NK-92 treated with Interleukin-12 subunit alpha and Interleukin-12 subunit beta, amount 100 ng/mL, for 24 hours (cell line): ENCODE measurements around the gene RNF2.
"Not testable (repeated sequence)": the region's sequence is repeated elsewhere in the genome, so short reads cannot be mapped to it uniquely, and the experiment has no call there.

Experiments
- DNase-seq: peaks from one replicate; lab custom pipeline; 2025; lab: John Stamatoyannopoulos, UW

RNF2 gene

DNA sequence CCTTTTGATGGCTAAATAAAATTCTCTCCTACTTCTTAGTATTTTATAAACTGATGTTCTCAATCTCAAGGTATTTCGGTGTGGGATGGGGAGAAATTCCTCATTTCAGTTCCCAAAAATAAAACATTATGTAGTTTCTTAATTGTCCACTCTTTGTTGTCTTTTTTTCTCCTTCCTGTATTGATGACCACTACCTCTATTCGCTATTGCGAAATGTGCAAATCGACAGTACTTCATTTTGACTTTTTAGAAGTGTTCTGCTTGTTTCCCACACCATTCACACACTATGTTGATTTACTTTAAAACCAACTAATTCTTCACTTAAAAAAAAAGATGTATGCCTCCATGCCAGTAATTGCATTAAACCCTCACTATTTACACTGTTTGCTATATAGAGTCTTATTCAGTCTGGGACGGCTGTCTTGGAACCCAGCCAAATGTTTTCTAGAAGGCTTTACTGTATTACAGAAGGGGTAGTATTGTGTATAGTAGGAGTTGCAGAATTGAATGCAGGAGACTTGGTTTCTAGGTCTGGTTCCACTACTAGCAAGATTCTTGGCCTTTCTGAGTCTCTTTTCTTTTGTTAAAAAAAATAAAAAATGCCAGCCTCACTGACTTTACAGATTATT lies 5.6 kb downstream of the RNF2 start:
- DNase-seq, result no peak

DNA sequence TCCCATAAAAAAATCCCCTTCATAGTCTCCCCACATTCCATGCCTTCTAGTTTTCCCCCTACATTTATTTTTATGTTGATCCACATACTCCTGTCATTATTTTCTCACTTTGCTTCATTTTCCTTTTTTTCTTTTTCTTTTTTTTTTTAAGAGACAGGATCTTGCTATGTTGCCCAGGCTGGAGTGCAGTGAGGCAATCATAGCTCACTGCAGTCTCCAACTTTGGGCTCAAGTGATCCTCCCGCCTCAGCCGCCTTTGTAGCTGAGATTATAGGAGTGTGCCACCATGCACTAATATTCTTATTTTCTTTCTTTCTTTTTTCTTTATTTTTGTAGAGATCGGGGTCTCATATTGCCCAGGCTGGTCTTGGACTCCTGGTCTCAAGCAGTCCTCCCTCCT lies 7.8 kb downstream of the RNF2 start:
- no peak for DNase-seq

DNA sequence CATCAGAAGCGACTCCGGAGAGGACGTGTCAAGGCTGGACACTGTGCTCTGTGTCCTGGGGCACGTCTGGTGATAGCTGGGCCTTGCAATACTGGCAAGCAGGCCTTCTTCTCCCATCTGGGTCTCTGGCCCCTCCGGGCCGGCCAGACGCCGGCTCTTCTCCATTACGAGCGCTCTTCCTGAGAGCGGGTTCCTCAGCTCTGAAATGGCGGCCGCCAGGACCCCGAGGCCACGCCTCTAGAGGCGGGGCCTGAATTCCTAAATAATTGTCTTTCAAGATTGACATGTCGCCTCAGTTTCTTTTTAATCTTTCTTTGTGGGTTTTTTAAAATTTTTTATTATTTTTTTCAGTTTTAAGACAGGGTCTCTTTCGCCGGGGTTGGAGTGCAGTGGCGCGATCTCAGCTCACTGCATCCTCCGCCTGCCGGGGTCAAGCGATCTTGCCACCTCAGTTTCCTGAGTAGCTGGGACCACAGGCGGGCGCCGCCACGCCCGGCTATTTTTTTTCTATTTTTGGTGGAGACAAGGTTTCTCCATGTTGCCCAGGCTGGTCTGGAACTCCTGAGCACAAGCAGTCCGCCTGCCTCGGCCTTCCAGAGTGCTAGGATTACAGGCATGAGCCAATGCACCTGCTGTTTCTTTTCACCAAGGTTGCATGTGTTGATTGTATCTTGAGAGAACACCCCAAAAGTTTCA lies 9.2 kb downstream of the RNF2 start:
- no peak for DNase-seq

DNA sequence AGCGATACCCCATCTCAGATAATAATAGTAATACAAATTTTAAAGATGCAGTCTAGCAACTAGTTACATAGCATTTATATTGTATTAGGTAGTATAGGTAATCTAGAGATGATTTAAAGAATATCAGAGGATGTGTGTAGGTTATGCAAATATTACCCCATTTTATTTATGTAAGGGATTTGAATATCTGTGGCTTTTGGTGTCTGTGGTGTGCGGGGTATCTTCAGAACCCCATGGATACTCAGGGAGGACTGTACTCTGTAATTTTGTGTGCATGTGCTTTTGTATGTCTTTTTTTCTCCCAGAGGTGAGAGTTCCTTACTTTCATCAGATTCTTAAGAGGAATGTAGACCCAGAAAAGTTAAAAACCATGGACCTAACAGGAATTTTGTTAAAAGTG lies 12.8 kb downstream of the RNF2 start:
- no peak for DNase-seq

DNA sequence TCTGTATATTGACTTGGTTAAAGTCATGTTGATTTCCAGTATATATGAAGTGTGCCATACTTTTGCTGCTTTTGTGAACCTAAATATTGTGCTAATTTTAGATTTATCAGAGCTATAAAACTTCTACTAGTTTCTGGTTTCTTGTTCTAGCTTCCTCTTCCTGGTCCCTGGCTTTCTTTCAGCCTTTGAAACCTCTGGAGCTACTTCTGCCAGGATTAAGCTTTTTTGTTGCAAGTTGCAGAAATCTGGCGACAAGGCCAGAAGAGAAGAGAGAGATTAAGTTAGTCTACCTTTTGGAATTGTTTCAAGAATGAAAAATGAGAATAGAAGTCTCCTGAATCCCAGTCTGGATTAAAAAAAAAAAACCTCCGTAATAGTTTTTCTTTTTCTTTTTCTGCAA lies 13.5 kb downstream of the RNF2 start:
- no peak for DNase-seq

DNA sequence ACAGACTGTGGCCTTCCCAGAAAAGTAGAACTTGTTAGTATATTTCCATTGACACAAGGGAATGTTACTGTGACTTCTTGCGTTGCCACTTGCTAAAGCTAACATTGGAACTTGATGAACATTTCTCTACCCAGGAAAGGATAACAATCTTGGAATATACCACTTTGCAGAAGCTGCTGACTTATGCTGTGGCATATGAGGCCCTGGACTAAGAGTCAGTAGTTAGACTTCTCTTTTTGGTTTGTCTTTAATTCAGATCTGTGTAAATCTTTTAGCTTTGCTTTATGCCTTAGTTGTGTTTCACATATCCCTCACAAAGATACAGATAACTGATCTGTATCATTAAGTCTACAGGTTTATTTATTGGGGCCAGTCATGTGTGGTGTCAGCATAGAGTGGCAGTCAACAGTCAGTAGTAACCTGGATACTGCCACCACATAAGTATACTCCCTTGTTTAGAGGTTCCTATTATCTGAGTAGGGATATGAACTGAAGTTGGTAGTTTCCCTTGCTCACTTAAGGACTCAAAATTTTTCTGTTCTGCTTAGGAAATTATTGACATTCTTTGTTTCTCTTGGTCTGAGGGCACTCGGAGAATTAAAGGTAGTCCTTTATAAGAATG lies 14.7 kb downstream of the RNF2 start:
- no peak for DNase-seq

DNA sequence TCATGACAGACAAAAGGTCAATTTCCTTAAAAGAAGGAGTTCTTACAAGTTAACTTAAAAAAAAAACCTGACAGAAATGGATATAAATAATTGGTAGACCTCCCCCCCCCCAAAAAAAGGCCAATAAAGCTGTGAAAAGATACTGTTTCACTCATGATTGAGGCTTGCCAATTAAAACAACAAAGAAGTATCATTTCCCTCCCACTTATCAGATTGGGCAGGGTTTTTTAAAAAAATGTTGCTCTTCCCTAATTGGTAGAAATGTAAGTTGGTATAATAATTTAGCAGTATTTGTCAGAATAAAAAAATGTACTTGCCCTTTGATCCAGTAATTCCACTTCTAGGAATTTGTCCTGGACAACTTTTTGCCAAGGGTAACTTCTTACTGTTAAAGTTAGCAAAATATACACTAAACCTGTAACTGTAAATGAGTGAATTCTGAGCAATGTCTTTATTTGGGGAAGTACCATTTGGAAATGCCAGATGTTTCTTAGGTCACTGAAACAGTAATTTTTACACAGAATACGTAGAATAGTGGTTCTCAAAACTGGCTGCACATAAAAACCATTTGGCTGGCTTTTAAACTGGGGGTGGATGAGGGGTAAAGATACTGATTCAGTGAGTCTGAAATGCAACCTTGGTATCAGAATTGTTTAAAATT lies 17.5 kb downstream of the RNF2 start:
- no peak for DNase-seq

DNA sequence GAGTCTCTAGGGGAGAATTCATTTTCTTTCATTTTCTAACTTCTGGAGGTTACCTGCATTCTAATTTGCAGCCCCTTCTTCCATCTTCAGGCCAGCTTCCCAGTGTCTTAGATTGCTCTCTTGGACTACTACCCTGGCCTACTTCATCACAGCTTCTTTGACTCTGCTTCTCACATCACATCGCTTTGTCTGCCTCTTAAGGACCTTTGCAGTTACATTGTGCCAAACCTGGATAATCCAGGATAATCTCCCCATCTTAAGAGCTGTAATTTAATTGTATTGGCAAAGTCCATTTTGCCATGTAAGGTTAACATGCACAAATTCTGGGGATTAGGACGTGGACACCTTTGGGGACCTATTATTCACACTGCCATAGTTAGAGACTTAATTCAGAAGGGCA lies 18.4 kb downstream of the RNF2 start:
- no peak for DNase-seq

DNA sequence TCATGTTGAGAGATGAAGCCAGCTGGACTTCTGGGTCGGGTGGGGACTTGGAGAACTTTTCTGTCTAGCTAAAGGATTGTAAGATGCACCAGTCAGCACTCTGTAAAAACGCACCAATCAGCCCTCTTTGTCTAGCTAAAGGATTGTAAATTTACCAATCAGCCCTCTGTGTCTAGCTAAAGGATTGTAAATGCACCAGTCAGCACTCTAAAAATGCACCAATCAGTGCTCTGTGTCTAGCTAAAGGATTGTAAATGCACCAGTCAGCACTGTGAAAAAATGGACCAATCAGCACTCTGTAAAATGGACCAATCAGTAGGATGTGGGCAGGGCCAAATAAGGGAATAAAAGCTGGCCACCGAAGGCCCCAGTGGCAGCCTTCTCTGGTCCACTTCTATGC lies 19.6 kb downstream of the RNF2 start:
- not testable (repeated sequence) for DNase-seq

DNA sequence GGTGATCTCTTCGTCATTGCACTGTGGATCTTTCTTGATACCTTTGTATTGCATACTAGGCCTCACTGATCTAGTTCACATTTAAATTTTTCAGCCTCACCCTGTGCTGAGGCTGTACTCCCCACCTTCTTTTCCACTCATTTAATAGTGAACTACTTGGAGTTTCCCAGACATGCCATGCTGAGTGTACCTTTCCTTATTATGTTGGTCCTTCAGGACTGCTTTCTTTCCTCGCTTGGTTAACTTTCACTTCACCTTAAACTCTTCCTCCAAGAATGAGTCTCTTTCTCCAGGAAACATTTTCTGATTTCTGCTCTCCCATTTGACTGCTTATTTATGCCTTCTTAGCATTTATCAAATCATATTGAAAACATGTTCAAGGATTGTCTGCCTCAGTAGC lies 20.8 kb downstream of the RNF2 start:
- DNase-seq, result no peak

DNA sequence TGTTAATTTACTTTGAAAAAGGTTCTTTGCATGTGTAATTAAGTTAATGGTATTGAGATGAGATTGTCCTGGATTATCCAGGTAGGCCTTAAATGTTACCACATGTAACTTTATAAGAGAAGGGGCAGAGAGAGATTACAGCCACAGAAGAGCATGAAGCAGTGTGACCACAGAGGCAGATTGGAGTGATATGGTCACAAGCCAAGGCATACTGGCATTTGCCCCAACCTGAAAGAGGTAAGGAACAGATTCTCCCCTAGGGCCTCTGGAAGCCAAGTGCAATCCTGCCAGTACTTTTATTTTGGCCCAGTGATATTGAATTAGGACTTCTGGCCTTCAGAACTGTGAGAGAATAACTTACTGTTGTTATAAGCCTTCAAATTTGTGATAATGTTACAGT lies 23.0 kb downstream of the RNF2 start:
- DNase-seq, result no peak

DNA sequence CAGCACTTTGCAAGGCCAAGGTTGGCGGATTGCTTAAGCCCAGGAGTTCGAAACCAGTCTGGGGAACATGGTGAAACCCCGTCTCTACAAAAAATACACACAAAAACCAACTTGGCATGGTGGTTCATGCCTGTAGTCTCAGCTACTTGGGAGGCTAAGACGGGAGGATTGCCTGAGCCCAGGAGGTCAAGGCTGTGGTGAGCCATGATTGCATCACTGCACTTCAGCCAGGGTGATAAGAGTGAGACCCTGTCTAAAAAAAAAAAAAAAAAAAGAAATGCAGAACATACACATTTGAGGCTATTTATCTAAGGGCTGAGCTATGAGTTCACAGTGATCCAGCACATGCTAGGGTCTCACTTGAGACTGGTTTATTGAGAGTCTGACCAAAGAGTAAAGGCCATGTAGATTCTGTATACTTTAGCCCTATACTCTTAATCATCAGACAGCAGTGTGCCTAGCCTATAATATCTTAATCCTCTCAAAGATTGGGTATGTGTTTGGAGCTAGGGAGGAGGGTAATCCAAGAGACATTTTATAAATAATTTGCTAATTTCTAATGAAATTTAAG lies 23.9 kb downstream of the RNF2 start:
- no peak for DNase-seq

DNA sequence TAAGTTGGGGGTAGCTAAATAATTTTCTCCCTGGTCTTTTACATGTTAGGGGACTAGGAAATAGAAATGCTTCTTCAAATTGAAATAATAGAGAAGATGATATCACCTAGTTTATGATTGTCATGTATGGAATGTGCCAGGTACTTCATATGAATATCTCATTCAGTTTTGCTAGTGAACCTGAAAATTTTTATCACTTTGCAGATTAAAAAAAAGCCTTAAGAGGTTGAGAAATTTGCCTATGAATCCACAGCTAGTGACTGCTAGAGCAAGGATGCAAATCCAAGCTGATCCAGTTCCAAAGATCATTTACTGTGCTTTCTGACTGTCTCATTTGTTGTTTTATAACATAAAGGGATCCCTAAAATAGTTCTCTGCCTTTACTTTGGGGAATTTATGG lies 24.7 kb downstream of the RNF2 start:
- no peak for DNase-seq

DNA sequence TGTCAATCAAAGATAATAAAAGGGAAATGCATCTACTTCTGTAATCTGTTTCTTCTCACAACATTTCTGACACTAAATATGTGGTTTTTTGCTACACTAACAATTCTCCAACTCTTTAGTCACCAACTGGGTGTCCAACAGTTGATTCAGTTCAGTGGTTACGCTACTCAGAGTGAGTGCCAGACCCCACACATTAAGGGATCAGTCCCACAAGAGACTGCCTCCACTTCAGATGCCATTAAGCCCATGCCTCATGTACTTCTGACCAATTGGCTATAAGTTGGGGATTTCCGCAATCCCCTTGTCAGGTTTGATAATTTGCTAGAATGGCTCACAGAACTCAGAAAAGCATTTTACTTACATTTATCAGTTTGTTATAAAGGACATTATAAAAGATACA lies 28.4 kb downstream of the RNF2 start:
- DNase-seq, result no peak

DNA sequence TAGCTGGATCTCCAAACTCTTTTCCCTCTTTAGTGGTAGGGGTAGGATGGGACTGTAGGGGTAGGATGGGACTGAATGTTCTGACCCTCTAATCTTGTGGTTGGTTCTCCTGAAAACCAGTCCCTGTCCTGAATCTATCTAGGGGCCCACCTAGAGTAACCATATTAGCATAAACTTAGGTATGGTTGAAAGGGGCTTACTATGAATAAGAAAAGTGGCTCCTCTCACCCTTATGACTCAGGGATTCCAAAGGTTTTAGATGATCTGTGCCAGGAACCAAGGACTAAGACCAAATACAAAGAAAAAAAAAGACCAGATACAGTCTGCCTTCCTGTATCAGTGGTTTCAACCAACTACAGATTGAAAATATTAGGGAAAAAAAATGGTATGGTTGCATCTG lies 28.9 kb downstream of the RNF2 start:
- no peak for DNase-seq

DNA sequence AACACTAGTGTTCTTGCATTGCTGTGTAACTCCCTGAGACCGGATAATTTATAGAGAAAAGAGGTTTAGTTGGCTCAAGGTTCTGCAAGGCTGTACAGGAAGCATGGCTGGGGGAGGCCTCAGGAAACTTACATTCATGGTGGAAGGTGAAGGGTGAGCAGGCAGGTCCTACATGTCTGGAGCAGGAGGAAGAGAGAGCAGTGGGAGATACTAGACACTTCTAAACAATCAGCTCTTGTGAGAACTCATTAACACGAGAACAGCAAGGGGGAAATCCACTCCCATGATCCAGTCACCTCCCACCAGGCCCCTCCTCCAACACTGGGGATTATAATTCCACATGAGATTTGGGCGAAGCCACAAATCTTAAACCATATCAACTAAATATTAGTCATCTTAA lies 30.1 kb downstream of the RNF2 start:
- DNase-seq, result no peak

DNA sequence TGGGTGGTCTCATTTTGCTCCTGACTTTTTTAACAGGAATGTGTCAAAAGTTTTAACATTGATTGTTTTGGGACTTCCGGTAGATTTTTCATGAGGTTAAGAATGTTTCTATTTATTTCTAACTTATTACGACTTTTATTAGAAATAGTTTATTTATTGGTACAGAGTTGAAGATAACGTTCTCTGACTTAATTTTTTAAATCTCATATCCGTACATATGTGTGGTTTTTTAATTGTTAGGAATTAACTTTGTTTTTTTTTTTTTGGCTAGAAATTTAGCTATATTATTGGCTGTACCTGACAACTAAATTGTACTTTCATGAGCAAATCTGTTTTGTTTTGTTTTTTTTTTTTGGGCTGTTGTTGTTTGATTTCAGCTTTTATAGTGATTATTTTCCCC lies 32.0 kb downstream of the RNF2 start:
- DNase-seq, result no peak

DNA sequence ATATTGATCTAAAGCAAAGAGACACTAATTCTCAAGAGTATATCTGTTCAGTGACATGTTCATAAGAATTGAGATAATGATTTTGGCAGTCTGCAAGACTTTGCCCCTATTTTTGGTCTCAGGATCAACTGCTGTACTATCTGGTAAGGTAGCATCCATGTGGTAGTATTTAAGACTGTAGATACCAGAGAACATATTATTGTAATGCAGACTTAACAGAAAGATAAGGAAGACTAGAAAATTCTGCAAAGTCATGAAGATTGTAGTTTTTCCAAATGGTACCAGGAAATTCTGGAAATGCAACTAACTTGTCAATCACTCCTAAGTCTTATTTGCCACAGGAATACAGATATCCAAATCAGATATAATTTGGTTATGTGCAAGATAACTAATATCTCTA lies 35.1 kb downstream of the RNF2 start:
- DNase-seq, result no peak

DNA sequence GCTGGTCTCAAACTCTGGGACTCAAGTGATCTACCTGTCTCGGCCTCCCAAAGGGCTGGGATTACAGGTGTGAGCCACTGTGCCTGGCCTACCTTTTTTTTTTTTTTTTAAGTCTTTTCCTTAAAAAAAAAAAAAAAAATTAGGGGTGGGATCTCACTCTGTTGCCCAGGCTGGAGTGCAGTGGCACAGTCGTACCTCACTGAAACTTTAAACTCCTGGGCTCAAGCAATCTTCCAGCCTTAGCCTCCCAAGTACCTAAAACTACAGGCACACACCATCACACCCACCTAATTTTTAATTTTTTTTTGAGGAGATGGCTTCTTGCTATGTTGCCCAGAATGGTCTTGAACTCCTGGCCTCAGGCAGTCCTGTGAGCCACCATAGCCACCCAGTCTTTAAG lies 38.5 kb downstream of the RNF2 start:
- no peak for DNase-seq

DNA sequence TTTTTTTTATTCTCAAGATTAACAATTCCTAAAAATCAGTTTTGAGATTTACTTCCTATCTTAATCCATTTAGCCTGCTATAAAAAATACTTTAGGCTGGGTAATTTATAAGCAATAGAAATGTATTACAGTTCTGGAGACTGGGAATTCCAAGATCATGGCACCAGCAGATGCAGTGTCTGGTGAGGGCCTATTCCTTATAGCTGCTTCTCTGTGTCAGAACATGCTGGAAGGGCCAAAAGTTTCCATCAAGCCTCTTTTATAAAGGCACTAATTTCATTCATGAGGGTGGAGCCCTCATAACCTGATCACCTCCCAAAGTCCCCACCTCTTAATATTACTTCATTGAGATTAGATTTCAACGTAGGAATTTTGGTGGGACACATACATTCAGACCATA lies 41.7 kb downstream of the RNF2 start:
- DNase-seq, result no peak

DNA sequence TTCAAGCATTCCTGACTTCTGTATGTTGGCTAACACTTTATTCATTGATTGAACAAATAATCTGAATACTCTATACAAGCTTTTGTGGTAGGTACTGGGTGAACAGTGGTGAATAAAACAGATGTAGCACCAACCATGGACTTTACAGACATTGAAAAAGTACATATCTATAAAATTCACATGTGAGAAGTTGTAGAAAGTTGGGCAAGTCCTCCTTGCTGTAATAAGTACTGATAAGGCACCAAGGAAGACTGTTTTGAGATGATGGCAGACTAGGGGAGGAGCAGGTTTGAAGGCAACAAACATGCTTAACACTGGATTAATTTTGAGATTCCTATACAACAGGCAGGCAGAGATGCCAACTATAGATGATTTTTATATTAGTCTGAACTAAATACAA lies 42.4 kb downstream of the RNF2 start:
- no peak for DNase-seq

DNA sequence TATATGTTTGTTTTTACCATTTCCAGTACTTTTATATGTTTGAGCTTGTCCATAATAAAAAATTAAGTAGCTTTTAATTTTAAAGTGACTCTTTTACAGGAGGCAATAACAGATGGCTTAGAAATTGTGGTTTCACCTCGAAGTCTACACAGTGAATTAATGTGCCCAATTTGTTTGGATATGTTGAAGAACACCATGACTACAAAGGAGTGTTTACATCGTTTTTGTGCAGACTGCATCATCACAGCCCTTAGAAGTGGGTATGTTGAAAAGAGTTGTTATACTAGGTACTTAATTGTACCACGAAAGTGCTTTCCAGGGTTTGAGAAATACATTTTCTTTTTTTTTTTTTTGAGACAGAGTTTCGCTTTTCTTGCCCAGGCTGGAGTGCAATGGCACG lies 46.1 kb downstream of the RNF2 start:
- DNase-seq, result no peak

DNA sequence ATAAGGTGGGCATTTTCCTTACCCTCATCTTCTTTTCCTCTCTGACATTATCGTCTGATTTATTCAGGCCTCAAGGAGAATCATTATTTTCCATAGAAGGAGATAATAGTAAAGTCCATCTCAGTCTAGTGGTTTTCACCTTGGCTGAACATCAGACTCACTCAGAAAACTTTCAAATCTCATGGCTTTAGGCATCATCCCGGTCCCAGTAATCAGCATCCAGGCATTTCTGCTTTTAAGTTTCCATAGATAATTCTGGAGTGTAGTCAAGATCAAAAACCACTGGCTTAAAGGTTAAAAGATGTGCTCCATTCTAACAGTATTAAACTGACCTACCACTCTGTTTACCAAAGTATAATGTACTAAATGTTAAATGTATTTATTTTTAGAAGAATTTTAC lies 49.4 kb downstream of the RNF2 start:
- no peak for DNase-seq
